Right ventricle myocardium inferior (tissue), 1 donor: ENCODE data around the gene EFCAB13. TPM values are rescaled to one million over a fixed set of nuclear protein-coding genes. Genes with fewer than 3 reads are reported as not detected.
A peak's percentile ranks its signal among the peaks of the same experiment; 100 is the strongest.
"Not testable (repeated sequence)": the region's sequence is repeated elsewhere in the genome, so short reads cannot be mapped to it uniquely, and the experiment has no call there.

ENCODE experiments used
- ATAC-seq: fragments of 200-7000 bp; cut with Tn5 transposase; one replicate; pipeline ENCODE4 v1.9.1; 2020; ENCODE audit warnings: mild to moderate bottlenecking, moderate library complexity
- DNase-seq: peaks from one replicate; pipeline ENCODE4 v3.0.0; 2021; ENCODE audit errors: missing footprints
- intact Hi-C: fragments of 100-400 bp; cut with DNase I; formaldehyde crosslinking; loops from one replicate; pipeline ENCODE4 v1.11.0; 2022
- total RNA-seq: library from RNA; stranded (reverse); fragmentation: NEBNext Ultra II Directional; extraction: Animal tissue kit (Norgen Biotek cat#: 25700); gene quantifications from one replicate; pipeline ENCODE4 v1.2.1, GENCODE V29; 2021
- donor health status: DM: no; HTN: yes; CAD: no; lungs with severe emphysema.

The EFCAB13 gene
- total RNA-seq, 1 donor from 2014 or later: 2.0 TPM

GRCh38 chr17:47400333-47400732 is 76.6 kb downstream of the EFCAB13 start:
- ATAC-seq (no peak), DNase-seq (no peak)
- intact Hi-C loops: no loop called here

GRCh38 chr17:47401100-47401499 is 77.3 kb downstream of the EFCAB13 start:
- no peak for DNase-seq
- ATAC-seq: no peak
- intact Hi-C loops: no loop called here

GRCh38 chr17:47404006-47404405 is 80.3 kb downstream of the EFCAB13 start:
- DNase-seq (no peak), ATAC-seq (no peak)
- intact Hi-C loops: no loop called here

GRCh38 chr17:47404875-47405274 is 81.1 kb downstream of the EFCAB13 start:
- intact Hi-C loops: no loop called here
- DNase-seq: no peak
- no peak for ATAC-seq

GRCh38 chr17:47413872-47414271 is 90.1 kb downstream of the EFCAB13 start:
- intact Hi-C loops: no loop called here
- ATAC-seq: no peak
- no peak for DNase-seq

GRCh38 chr17:47414612-47415011 is 90.9 kb downstream of the EFCAB13 start:
- ATAC-seq (no peak), DNase-seq (no peak)
- intact Hi-C loops: no loop called here

GRCh38 chr17:47423406-47424295 is 99.9 kb downstream of the EFCAB13 start:
- peak; percentile 46 for ATAC-seq

GRCh38 chr17:47425233-47425632 is 101.5 kb downstream of the EFCAB13 start:
- DNase-seq, ATAC-seq, intact Hi-C loops: not testable (repeated sequence)

More at GRCh38 chr17:47423406-47424295, 99.9 kb downstream of the EFCAB13 start:
- intact Hi-C loops: no loop called here
- no peak for DNase-seq

GRCh38 chr17:47425887-47426635 is 102.3 kb downstream of the EFCAB13 start:
- intact Hi-C loops, ATAC-seq, DNase-seq: not testable (repeated sequence)

- intact Hi-C loops: no loop called here
- ATAC-seq: no peak
- DNase-seq: no peak
These were observed 104.2 kb downstream of the EFCAB13 start for GRCh38 chr17:47427985-47428384.

GRCh38 chr17:47432240-47432639 is 108.5 kb downstream of the EFCAB13 start:
- ATAC-seq, DNase-seq, intact Hi-C loops: not testable (repeated sequence)

GRCh38 chr17:47465165-47465564 is 141.4 kb downstream of the EFCAB13 start:
- intact Hi-C loops: no loop called here
- ATAC-seq (no peak), DNase-seq (no peak)

GRCh38 chr17:47466976-47467375 is 143.2 kb downstream of the EFCAB13 start:
- ATAC-seq, intact Hi-C loops: not testable (repeated sequence)

GRCh38 chr17:47470836-47471235 is 147.1 kb downstream of the EFCAB13 start:
- no peak for DNase-seq
- no peak for ATAC-seq
- intact Hi-C loops: no loop called here

More at GRCh38 chr17:47466976-47467375, 143.2 kb downstream of the EFCAB13 start:
- not testable (repeated sequence) for DNase-seq

- intact Hi-C loops, ATAC-seq, DNase-seq: not testable (repeated sequence)
These were observed 148.3 kb downstream of the EFCAB13 start for GRCh38 chr17:47472073-47472472.

Other genes starting within 250 kb of the EFCAB13 start
- gene CDC27, start 134.7 kb upstream of the EFCAB13 start, total RNA-seq: 88.9 TPM
- 322 TPM for gene MYL4, start 114.6 kb upstream of the EFCAB13 start, total RNA-seq
- 3.8 TPM for gene ITGB3, start 70.1 kb upstream of the EFCAB13 start, total RNA-seq
- 83.9 TPM for gene NPEPPS, start 207.2 kb downstream of the EFCAB13 start, total RNA-seq